B cell (primary cell): ENCODE measurements around the gene IFTAP.

ENCODE experiments used
- CTCF ChIP-seq: fragments of 200-600 bp; IDR thresholded peaks from one replicate; pipeline ENCODE4 v1.8.0; 2022; ENCODE audit warnings: antibody characterized with exemption, mild to moderate bottlenecking
- EZH2 ChIP-seq: IDR thresholded peaks from 2 replicates; pipeline ENCODE4 v1.6.1; 2012; ENCODE audit warnings: borderline replicate concordance, low read depth, mild to moderate bottlenecking, moderate library complexity, low read length; ENCODE audit not compliant: insufficient read depth, poor library complexity, severe bottlenecking

- no peak for TF ChIP-seq CTCF
- TF ChIP-seq EZH2: no peak
Observed at GRCh38 chr11:36688132-36688531, 93.8 kb downstream of the IFTAP start.
